ENCODE results near the gene AGBL4. TPM values are rescaled to one million over a fixed set of nuclear protein-coding genes. Genes with fewer than 3 reads are reported as not detected.

The AGBL4 gene
- total and polyA plus RNA-seq, 2 donors = 0.18 to 0.24 TPM

DNA sequence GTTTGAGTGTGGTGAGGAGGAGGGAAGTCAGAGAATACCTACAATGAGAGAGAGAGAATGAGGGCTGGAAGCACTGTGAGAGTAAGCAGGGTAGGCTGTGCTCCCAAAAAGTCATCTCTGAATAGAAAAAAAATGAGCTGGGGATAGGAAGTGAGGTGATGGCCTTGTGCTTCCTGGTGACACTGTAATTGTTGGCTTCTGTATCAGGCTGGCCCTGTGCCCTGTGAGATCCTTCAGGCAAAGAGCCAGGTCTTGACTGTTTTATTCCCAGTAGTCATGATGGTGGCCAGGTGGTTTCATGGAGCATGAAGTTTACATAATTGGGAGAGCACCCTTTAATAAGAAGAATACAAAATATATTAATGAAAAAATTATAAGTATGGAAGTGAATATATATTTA lies 1531.4 kb downstream of the AGBL4 start:
- H3K9me3 ChIP-seq (ENCODE audit: control insufficient read depth in 2 of 2, insufficient read depth in 1 of 2, low read length in 1 of 2) = no peaks in the 10 kb centered on the region
- H3K4me3 ChIP-seq (ENCODE audit: low read length in 2 of 2) = no peak overlapping the region
- no peak overlapping the region for H3K27ac ChIP-seq (ENCODE audit: low read depth in 1 of 2, low read length in 1 of 2)
- no peaks in the 10 kb centered on the region for H3K36me3 ChIP-seq (ENCODE audit: control insufficient read depth in 2 of 2, insufficient read depth in 2 of 2, low read length in 1 of 2)
- no peaks in the 10 kb centered on the region for H3K4me1 ChIP-seq (ENCODE audit: control insufficient read depth in 2 of 2, insufficient read depth in 2 of 2, low read length in 2 of 2)
- no peak for DNase-seq (ENCODE audit: low read depth in 6 of 9, low spot score in 9 of 9)
- no peaks in the 10 kb centered on the region for H3K27me3 ChIP-seq (ENCODE audit: control insufficient read depth in 2 of 2, insufficient read depth in 1 of 2, low read length in 1 of 2)

DNA sequence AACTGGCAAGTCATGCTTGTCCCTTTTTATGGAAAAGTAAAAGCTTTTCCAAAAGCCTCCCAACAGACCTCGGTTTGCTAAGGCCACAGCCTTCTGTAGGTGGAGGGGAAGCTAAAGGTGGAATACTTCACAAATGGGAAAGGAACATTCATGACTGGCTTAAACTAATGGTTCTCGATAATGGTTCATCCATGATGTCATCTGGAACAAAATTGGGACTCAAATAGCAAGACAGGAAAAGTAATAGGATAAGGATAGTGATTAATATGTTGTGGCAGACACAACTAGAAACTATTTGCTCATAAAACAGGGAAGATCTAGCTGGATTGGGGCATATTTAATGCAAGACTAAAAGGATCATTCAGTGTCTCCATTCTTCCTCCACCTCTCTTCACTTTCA lies 1535.0 kb downstream of the AGBL4 start:
- WGBS = 94% methylated on average over 2 of the region's 2 CpGs
- H3K27ac ChIP-seq (ENCODE audit: low read depth in 1 of 2, low read length in 1 of 2) = no peak overlapping the region
- no peaks in the 10 kb centered on the region for H3K9me3 ChIP-seq (ENCODE audit: control insufficient read depth in 2 of 2, insufficient read depth in 1 of 2, low read length in 1 of 2)

More for the DNA sequence above, 1535.0 kb downstream of the AGBL4 start:
- DNase-seq (ENCODE audit: low read depth in 6 of 9, low spot score in 9 of 9) = no peak
- Histone ChIP-seq H3K36me3 (ENCODE audit: control insufficient read depth in 2 of 2, insufficient read depth in 2 of 2, low read length in 1 of 2) (no peaks in the 10 kb centered on the region), H3K27me3 (ENCODE audit: control insufficient read depth in 2 of 2, insufficient read depth in 1 of 2, low read length in 1 of 2) (no peaks in the 10 kb centered on the region), H3K4me1 (ENCODE audit: control insufficient read depth in 2 of 2, insufficient read depth in 2 of 2, low read length in 2 of 2) (no peaks in the 10 kb centered on the region), H3K4me3 (ENCODE audit: low read length in 2 of 2) (no peak overlapping the region)

Other genes with a start within 250 kb of the AGBL4 start
- gene ELAVL4, start 85.0 kb upstream of the AGBL4 start, total RNA-seq = 2.1 TPM
- gene ELAVL4, start 85.0 kb upstream of the AGBL4 start, polyA plus RNA-seq = 0.55 TPM